GM19455 (cell line): ENCODE data around the gene MC1R.
A peak's percentile ranks its signal among the peaks of the same experiment; 100 is the strongest.
"Not testable (repeated sequence)": the region's sequence is repeated elsewhere in the genome, so short reads cannot be mapped to it uniquely, and the experiment has no call there.

Experiments
- ATAC-seq: cut with Tn5 transposase; IDR thresholded peaks from one replicate; pipeline ENCODE4 v1.9.1; 2021; ENCODE audit not compliant: unreplicated experiment

Gene MC1R

GRCh38 chr16:89934019-89934418, 15.4 kb downstream of the MC1R start:
- ATAC-seq, result not testable (repeated sequence)

GRCh38 chr16:89934611-89935553, 16.2 kb downstream of the MC1R start:
- no peak for ATAC-seq

- ATAC-seq, result not testable (repeated sequence)
Observed at GRCh38 chr16:89935620-89936019, 17.0 kb downstream of the MC1R start.

GRCh38 chr16:89936034-89936433, 17.4 kb downstream of the MC1R start:
- no peak for ATAC-seq

- ATAC-seq, result no peak
Observed at GRCh38 chr16:89936508-89936907, 17.8 kb downstream of the MC1R start.

- no peak for ATAC-seq
Observed at GRCh38 chr16:89936981-89937380, 18.3 kb downstream of the MC1R start.

- no peak for ATAC-seq
Observed at GRCh38 chr16:89938175-89938885, 19.7 kb downstream of the MC1R start.

- no peak for ATAC-seq
Observed at GRCh38 chr16:89944773-89945172, 26.1 kb downstream of the MC1R start.

GRCh38 chr16:89945654-89946053, 27.0 kb downstream of the MC1R start:
- no peak for ATAC-seq

GRCh38 chr16:89946515-89946914, 27.9 kb downstream of the MC1R start:
- ATAC-seq, result no peak

GRCh38 chr16:89949121-89949742, 30.6 kb downstream of the MC1R start:
- ATAC-seq, result no peak

GRCh38 chr16:89949756-89950155, 31.1 kb downstream of the MC1R start:
- no peak for ATAC-seq

GRCh38 chr16:89951509-89951908, 32.8 kb downstream of the MC1R start:
- ATAC-seq, result no peak

- ATAC-seq, result no peak
Observed at GRCh38 chr16:89952049-89952448, 33.4 kb downstream of the MC1R start.

GRCh38 chr16:89952551-89952950, 33.9 kb downstream of the MC1R start:
- ATAC-seq, result no peak

GRCh38 chr16:89953671-89954406, 35.2 kb downstream of the MC1R start:
- peak; percentile 56 for ATAC-seq

GRCh38 chr16:89954462-89954861, 35.8 kb downstream of the MC1R start:
- ATAC-seq, result no peak

GRCh38 chr16:89955001-89955685, 36.5 kb downstream of the MC1R start:
- ATAC-seq, result no peak

GRCh38 chr16:89956505-89957215, 38.0 kb downstream of the MC1R start:
- no peak for ATAC-seq
